ENCODE data around the gene ETAA1.

ETAA1 gene

DNA sequence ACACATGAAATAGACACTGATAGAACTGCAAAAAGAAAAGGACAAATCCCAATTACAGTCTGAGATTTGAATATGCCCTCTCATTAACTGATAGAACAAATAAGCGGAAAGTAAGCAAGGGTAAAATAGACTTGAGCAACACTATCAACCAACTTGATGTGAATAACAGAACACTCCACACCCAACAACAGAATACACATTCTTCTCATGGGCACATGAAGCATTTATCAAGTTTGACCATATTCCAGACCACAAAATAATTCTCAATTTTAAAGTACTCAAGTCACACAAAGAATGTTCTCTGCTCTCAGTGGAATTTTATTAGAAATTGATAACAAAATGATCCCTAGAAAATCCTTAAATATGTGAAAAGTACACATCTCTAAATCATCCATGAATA is 19.0 kb downstream of the ETAA1 start:
- DNase-seq (ENCODE audit: low read depth, low spot score): no peak

DNA sequence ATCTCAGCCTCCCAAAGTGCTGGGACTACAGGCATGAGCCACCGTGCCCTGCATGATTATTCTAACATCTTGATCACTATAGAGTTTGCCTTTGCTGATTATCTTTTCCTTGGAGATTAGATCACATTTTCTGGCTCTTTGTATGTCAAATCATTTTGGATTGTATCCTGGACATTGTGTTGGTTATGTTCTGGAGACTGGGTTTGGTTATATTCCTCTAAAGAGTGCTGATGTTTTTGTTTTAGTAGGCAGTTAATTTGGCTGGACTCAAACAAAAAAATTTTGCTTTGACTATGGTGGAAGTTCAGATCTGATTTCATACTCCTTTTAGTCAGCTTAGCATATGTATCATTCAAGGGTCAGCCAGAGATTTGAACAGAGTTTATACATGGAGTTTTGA is 26.4 kb downstream of the ETAA1 start:
- no peak overlapping the region for H3K4me3 ChIP-seq (ENCODE audit: low read depth, low read length)
- in situ Hi-C loops (cut with HindIII; ENCODE audit: low sequenced_read_pairs): no loop called here
- TF ChIP-seq, protein P1, sequence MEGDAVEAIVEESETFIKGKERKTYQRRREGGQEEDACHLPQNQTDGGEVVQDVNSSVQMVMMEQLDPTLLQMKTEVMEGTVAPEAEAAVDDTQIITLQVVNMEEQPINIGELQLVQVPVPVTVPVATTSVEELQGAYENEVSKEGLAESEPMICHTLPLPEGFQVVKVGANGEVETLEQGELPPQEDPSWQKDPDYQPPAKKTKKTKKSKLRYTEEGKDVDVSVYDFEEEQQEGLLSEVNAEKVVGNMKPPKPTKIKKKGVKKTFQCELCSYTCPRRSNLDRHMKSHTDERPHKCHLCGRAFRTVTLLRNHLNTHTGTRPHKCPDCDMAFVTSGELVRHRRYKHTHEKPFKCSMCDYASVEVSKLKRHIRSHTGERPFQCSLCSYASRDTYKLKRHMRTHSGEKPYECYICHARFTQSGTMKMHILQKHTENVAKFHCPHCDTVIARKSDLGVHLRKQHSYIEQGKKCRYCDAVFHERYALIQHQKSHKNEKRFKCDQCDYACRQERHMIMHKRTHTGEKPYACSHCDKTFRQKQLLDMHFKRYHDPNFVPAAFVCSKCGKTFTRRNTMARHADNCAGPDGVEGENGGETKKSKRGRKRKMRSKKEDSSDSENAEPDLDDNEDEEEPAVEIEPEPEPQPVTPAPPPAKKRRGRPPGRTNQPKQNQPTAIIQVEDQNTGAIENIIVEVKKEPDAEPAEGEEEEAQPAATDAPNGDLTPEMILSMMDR (IDR thresholded peaks at IDR 0.05; ENCODE audit: low read depth, low read length): no peak
- DNase-seq (ENCODE audit: low read depth, low spot score): no peak

More for the DNA sequence above, 19.0 kb downstream of the ETAA1 start:
- TF ChIP-seq, protein P1 (IDR thresholded peaks at IDR 0.05; ENCODE audit: low read depth, low read length): no peak
- H3K4me3 ChIP-seq (ENCODE audit: low read depth, low read length): no peak overlapping the region
- in situ Hi-C loops (cut with HindIII; ENCODE audit: low sequenced_read_pairs): no loop called here

DNA sequence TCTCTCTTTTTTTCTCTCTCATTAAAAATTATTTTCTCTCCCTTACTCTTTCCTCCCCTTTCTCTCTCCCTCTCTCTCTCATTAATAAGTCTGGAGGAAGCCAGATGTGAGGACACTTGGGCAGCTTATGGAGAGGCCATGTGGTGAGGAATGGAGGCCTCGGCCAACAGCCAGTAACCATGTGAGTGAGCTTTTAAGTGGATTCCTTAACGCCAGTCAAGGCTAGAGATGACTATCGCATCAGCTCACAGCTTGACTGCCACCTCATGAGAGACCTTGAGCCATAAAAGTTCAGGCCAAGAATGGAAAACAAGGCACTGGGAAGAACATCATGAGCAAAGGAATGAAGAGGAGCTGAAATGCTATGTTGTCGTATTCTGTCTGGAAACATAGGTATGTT is 39.1 kb downstream of the ETAA1 start:
- in situ Hi-C loops (cut with HindIII; ENCODE audit: low sequenced_read_pairs): no loop called here
- no peak overlapping the region for H3K4me3 ChIP-seq (ENCODE audit: low read depth, low read length)
- TF ChIP-seq, protein P1 (IDR thresholded peaks at IDR 0.05; ENCODE audit: low read depth, low read length): no peak
- no peak for DNase-seq (ENCODE audit: low read depth, low spot score)

DNA sequence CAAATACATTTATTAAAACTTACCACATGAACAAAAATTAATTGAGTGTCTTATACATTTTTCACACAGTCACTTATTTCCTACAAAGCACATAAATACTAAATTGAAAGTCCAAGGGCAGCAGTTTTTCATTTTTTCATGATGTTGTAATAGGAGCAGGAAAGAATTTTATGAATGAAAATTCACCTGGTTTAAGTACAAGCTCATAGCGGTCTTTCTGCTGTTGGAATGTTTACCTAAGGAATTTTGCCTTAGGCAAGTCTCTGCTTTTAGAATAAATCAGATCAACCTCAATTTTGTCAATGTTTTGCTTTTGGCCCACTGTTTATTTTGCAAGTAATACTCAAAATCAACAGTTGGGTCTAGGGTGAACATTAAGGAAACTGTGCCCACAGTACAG is 40.0 kb downstream of the ETAA1 start:
- no peak for DNase-seq (ENCODE audit: low read depth, low spot score)
- H3K4me3 ChIP-seq (ENCODE audit: low read depth, low read length): no peak overlapping the region
- in situ Hi-C loops (cut with HindIII; ENCODE audit: low sequenced_read_pairs): no loop called here
- TF ChIP-seq, protein P1 (IDR thresholded peaks at IDR 0.05; ENCODE audit: low read depth, low read length): no peak

DNA sequence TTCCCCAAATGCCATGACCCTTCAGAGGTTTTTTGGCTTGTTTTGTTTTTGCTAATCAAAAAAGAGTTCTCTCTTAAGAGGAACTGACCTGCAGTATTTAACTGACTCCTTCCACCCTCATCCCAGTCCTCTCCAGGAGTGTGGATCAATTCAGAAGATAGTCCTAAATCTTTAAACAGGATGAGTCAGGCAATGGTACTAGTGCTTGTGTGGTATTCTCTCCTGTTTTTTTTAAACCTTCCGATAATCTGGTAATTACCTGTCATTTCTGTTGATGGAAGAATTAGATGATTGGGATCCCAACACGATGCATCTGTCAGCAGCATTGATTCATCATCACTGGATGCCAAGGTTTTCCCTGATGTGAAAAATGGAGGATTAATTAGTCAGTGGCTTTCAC is 41.2 kb downstream of the ETAA1 start:
- no peak for DNase-seq (ENCODE audit: low read depth, low spot score)
- H3K4me3 ChIP-seq (ENCODE audit: low read depth, low read length): no peak overlapping the region
- in situ Hi-C loops (cut with HindIII; ENCODE audit: low sequenced_read_pairs): no loop called here
- TF ChIP-seq, protein P1 (IDR thresholded peaks at IDR 0.05; ENCODE audit: low read depth, low read length): no peak

DNA sequence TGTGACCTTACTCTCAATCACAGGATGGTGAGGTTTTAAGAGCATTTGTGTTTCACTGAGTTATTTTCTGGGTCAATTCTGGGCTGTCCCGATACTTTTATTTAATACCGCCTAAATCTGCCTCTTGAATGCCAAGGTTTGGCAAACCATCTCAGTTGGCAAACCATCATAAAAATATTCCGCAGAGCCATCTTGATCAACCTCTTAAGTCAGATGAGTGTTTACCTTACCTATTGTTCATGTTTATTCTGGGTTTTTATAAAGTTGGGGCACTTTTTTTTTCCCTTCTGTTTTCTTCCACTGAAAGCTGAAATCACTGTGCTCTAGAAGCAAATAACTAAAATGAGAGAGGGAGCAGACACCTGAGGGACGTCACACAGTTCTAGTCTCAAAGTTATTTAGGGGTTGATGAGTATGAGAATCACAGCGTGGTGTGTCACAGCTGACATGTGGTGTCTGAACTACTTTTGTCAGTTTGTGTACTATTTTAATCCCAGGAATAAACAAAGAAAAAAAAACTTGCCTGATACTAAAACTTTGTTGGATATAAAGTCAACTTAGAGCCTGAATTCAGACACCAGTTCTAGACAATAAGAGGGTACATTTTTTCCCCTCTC is 48.6 kb downstream of the ETAA1 start:
- TF ChIP-seq, protein P1 (IDR thresholded peaks at IDR 0.05; ENCODE audit: low read depth, low read length): no peak
- H3K4me3 ChIP-seq (ENCODE audit: low read depth, low read length): no peak overlapping the region
- no peak for DNase-seq (ENCODE audit: low read depth, low spot score)
- in situ Hi-C loops (cut with HindIII; ENCODE audit: low sequenced_read_pairs): no loop called here

Data from astrocyte of the spinal cord (primary cell).